IMR-90 (cell line): ENCODE results near the gene CSGALNACT2. TPM values are rescaled to one million over a fixed set of nuclear protein-coding genes. Genes with fewer than 3 reads are reported as not detected.

Experiments used
- ATAC-seq: fragments of 200-7000 bp; cut with Tn5 transposase; 2 replicates; pipeline ENCODE4 v1.9.1; 2020; ENCODE audit warnings: low read depth, mild to moderate bottlenecking, moderate library complexity
- BruUV-seq: library from RNA; stranded (reverse); fragments of 400-500 nt; replicated peaks from 2 replicates; lab custom pipeline; 2021; lab: Mats Ljungman, UMichigan
- CTCF ChIA-PET: fragments of 300-600 bp; formaldehyde crosslinking; extraction: SDS; loops from one replicate; lab custom pipeline; 2021; ENCODE audit warnings: antibody characterized with exemption; lab: Yijun Ruan, JAX
- POLR2A ChIA-PET: fragments of 300-600 bp; sonication (Branson Sonifier 250); formaldehyde crosslinking; loops from one replicate; lab custom pipeline; 2022; ENCODE audit warnings: antibody characterized with exemption; ENCODE audit not compliant: unreplicated experiment; lab: Charles Lee
- DNase-seq: peaks from one replicate; pipeline ENCODE4 v3.0.0; 2013
- H2AFZ ChIP-seq: replicated peaks from 2 replicates; pipeline ENCODE3; 2013; ENCODE audit warnings: low read length, mild to moderate bottlenecking; ENCODE audit not compliant: poor library complexity
- H2AK5ac ChIP-seq: 2 replicates; pipeline ENCODE4 v1.6.1; 2013; ENCODE audit warnings: low read depth, low read length, inconsistent platforms
- H2AK9ac ChIP-seq: replicated peaks from 2 replicates; pipeline ENCODE3; 2013; ENCODE audit warnings: mild to moderate bottlenecking, low read depth, low read length, moderate library complexity; ENCODE audit not compliant: poor library complexity
- H2BK120ac ChIP-seq: 2 replicates; pipeline ENCODE4 v1.6.1; 2013; ENCODE audit warnings: low read depth, low read length, inconsistent platforms
- H2BK15ac ChIP-seq: 3 replicates; pipeline ENCODE4 v1.6.1; 2013; ENCODE audit warnings: low read depth, low read length, inconsistent platforms
- H2BK20ac ChIP-seq: 2 replicates; pipeline ENCODE4 v1.6.1; 2013; ENCODE audit warnings: low read depth, mild to moderate bottlenecking, inconsistent platforms, low read length, moderate library complexity
- H2BK5ac ChIP-seq: 2 replicates; pipeline ENCODE4 v1.6.1; 2013; ENCODE audit warnings: mild to moderate bottlenecking, low read depth, low read length, inconsistent platforms; ENCODE audit not compliant: poor library complexity, severe bottlenecking
- H3K14ac ChIP-seq: replicated peaks from 2 replicates; pipeline ENCODE4 v1.6.1; 2013; ENCODE audit warnings: low read depth, low read length, inconsistent platforms
- H3K18ac ChIP-seq: 2 replicates; pipeline ENCODE4 v1.6.1; 2013; ENCODE audit warnings: low read depth, low read length, control low read depth
- H3K23ac ChIP-seq: 2 replicates; pipeline ENCODE4 v1.6.1; 2013; ENCODE audit warnings: low read depth, low read length, inconsistent platforms
- H3K27ac ChIP-seq: 2 replicates; pipeline ENCODE4 v1.5.1; 2013; ENCODE audit warnings: mild to moderate bottlenecking, control low read depth, low read length; ENCODE audit not compliant: insufficient read depth
- H3K27me3 ChIP-seq: 2 replicates; pipeline ENCODE4 v1.6.1; 2013; ENCODE audit warnings: low read length; ENCODE audit not compliant: control insufficient read depth, insufficient read depth
- H3K36me3 ChIP-seq: 2 replicates; pipeline ENCODE4 v1.6.1; 2013; ENCODE audit warnings: low read length, mixed read lengths; ENCODE audit not compliant: control insufficient read depth, insufficient read depth
- H3K4ac ChIP-seq: 2 replicates; pipeline ENCODE4 v1.6.1; 2013; ENCODE audit warnings: low read depth, low read length, inconsistent platforms
- H3K4me1 ChIP-seq: 2 replicates; pipeline ENCODE4 v1.6.1; 2013; ENCODE audit warnings: low read length, mixed read lengths; ENCODE audit not compliant: control insufficient read depth, insufficient read depth
- H3K4me2 ChIP-seq: 2 replicates; pipeline ENCODE4 v1.6.1; 2013; ENCODE audit warnings: low read depth, mild to moderate bottlenecking, control low read depth, low read length, moderate library complexity
- H3K4me3 ChIP-seq: 2 replicates; pipeline ENCODE4 v1.5.1; 2013; ENCODE audit warnings: low read depth, mild to moderate bottlenecking, control low read depth, low read length, moderate library complexity; ENCODE audit not compliant: insufficient read depth
- H3K56ac ChIP-seq: 2 replicates; pipeline ENCODE4 v1.6.1; 2013; ENCODE audit warnings: low read length, inconsistent platforms; ENCODE audit not compliant: insufficient read depth; ENCODE audit errors: extremely low read depth
- H3K79me1 ChIP-seq, 2 experiments: 2 replicates each; pipeline ENCODE4 v1.6.1; 2013; ENCODE audit warnings: low read length in 2 of 2, inconsistent platforms in 1 of 2, low read depth in 1 of 2
- H3K9ac ChIP-seq: 2 replicates; pipeline ENCODE4 v1.6.1; 2013; ENCODE audit warnings: low read depth, low read length, control low read depth
- H3K9me1 ChIP-seq: 2 replicates; pipeline ENCODE4 v1.6.1; 2013; ENCODE audit warnings: low read length, inconsistent platforms; ENCODE audit not compliant: insufficient read depth
- H3K9me3 ChIP-seq: 2 replicates; pipeline ENCODE4 v1.6.1; 2013; ENCODE audit warnings: low read length; ENCODE audit not compliant: control insufficient read depth, insufficient read depth
- H4K20me1 ChIP-seq: 2 replicates; pipeline ENCODE4 v1.6.1; 2013; ENCODE audit warnings: low read length, inconsistent platforms; ENCODE audit not compliant: insufficient read depth
- H4K5ac ChIP-seq: 2 replicates; pipeline ENCODE4 v1.6.1; 2013; ENCODE audit warnings: mild to moderate bottlenecking, low read depth, low read length, control low read depth
- H4K8ac ChIP-seq, 2 experiments: 2 replicates each; pipeline ENCODE4 v1.6.1; 2013; ENCODE audit warnings: low read depth in 2 of 2, low read length in 2 of 2, control low read depth in 1 of 2, inconsistent platforms in 1 of 2
- H4K91ac ChIP-seq: 2 replicates; pipeline ENCODE4 v1.6.1; 2013; ENCODE audit warnings: low read depth, low read length, inconsistent platforms; ENCODE audit not compliant: insufficient read depth
- ELK1 ChIP-seq: fragments of 150-350 bp; IDR thresholded peaks from 2 replicates; pipeline ENCODE4 v1.6.1; 2016; ENCODE audit warnings: low read depth, mild to moderate bottlenecking, low read length, moderate library complexity, borderline replicate concordance
- RAD21 ChIP-seq: IDR thresholded peaks from 2 replicates; pipeline ENCODE4 v1.6.1; 2012; ENCODE audit warnings: low read length, improper control_type of control experiment
- WGBS, 2 experiments: methylation state at CpG; one replicate each; pipeline versions ENCODE4 v1.1.5 to v1.1.7; 2013; ENCODE audit warnings: missing lambda C conversion rate in 2 of 2; ENCODE audit not compliant: insufficient read length in 1 of 2; ENCODE audit errors: extremely low coverage in 2 of 2; 5-methylcytosine and 5-hydroxymethylcytosine counted together
- dilution Hi-C: fragments of 300-500 bp; cut with HindIII; formaldehyde crosslinking; loops from one replicate; pipeline ENCODE4 v1.14.3; 2018; ENCODE audit warnings: low sequenced_read_pairs; ENCODE audit not compliant: unreplicated experiment
- in situ Hi-C: fragments of 300-500 bp; cut with MboI; formaldehyde crosslinking; loops from 3 replicates; pipeline ENCODE4 v1.14.3; 2019; ENCODE audit warnings: low sequenced_read_pairs, inconsistent platforms, mixed read lengths
- intact Hi-C: fragments of 100-400 bp; cut with micrococcal nuclease; formaldehyde crosslinking; loops from 2 replicates; pipeline ENCODE4 v1.10.0; 2022
- polyA plus RNA-seq, 3 experiments: library from polyadenylated mRNA; depleted of rRNA; stranded (reverse); fragments of >200 nt; gene quantifications; 2 replicates each; pipeline ENCODE4 v1.2.3, GENCODE V29; 2012; ENCODE audit warnings: low replicate concordance in 1 of 3
- total RNA-seq: library from RNA; depleted of rRNA; stranded (reverse); fragments of >200 nt; gene quantifications from 2 replicates; pipeline ENCODE4 v1.2.3, GENCODE V29; 2012

CSGALNACT2 gene
- total and polyA plus RNA-seq, 2 of the 4 experiments (the other 2 are of a cell fraction): 6.5 to 13.1 TPM

- intact Hi-C loops: no loop called here
These were observed 29.2 kb downstream of the CSGALNACT2 start for GRCh38 chr10:43167498-43167889.

More at GRCh38 chr10:43167498-43167889, 29.2 kb downstream of the CSGALNACT2 start:
- Histone ChIP-seq H3K27me3 (no peaks in the 10 kb centered on the region), H3K23ac (no peak overlapping the region), H3K4me2 (no peak overlapping the region), H3K56ac (no peak overlapping the region), H3K9me1 (peaks cover 2% of the 10 kb centered on the region; the same call in 1 of the 2 replicates), H2AK9ac (no peak overlapping the region), H3K36me3 (peaks cover 18% of the 10 kb centered on the region), H2BK15ac (no peak overlapping the region), H3K4ac (no peak overlapping the region), H4K8ac (no peak overlapping the region), H3K18ac (no peak overlapping the region), H3K14ac (no peak overlapping the region), H3K9ac (no peak overlapping the region), H2AFZ (no peak overlapping the region), H2BK120ac (no peak overlapping the region), H3K9me3 (no peaks in the 10 kb centered on the region), H2AK5ac (no peak overlapping the region), H4K20me1 (no peaks in the 10 kb centered on the region; the same call in 1 of the 2 replicates), H3K27ac (no peak overlapping the region), H3K4me1 (peaks cover 2% of the 10 kb centered on the region; the same call in 1 of the 2 replicates), H4K91ac (no peak overlapping the region), H3K79me1 (peaks cover 20 to 22% of the 10 kb centered on the region in 2 experiments; a peak in 3 of 4 replicates), H4K5ac (no peak overlapping the region), H2BK20ac (no peak overlapping the region), H3K4me3 (no peak overlapping the region), H2BK5ac (no peak overlapping the region)
- in situ Hi-C loops (no loop called here), dilution Hi-C loops (no loop called here)
- no CpG with 5 or more reads among the region's 2 CpGs for WGBS, 2 experiments
- DNase-seq (no peak), ATAC-seq (no peak)
- TF ChIP-seq RAD21 (no peak), ELK1 (no peak)
- BruUV-seq: no TSS peak
- ChIA-PET CTCF (interaction anchor here (0.8 kb wide), 1 partner anchor 33 kb away, joined by 3 read pairs; no protein-coding TSS in a partner anchor), POLR2A (no interaction called here)
